ENCODE data around the gene SMCO1. TPM values are rescaled to one million over a fixed set of nuclear protein-coding genes. Genes with fewer than 3 reads are reported as not detected.

Gene SMCO1
- total RNA-seq: not detected

GRCh38 chr3:196514913-196515621, at the start of gene SMCO1:
Gene SMCO1, minus strand, starts transcription at chr3:196515346. Its CDS starts 137 bp downstream, at chr3:196515209.
- Histone ChIP-seq H3K4me1 (no peaks in the 10 kb centered on the region), H3K36me3 (replicated peaks in 1 of 2; ENCODE audit: insufficient read depth in 1 of 2, low read depth in 2 of 2) (no peaks in the 10 kb centered on the region), H3K4me3 (no peak within 1 kb of the TSS), H3K27ac (no peak within 1 kb of the TSS), H3K9me3 (peaks cover 0 to 24% (median 0%) of the 10 kb centered on the region in 3 donors), H3K27me3 (no peaks in the 10 kb centered on the region)
- WGBS, 2 donors: 80 to 82% methylated on average over 10 of the region's 10 CpGs
- intact Hi-C loops (cut with DNase I): no loop called here
- no peak for TF ChIP-seq CTCF (IDR thresholded peaks at IDR 0.05)
- TF ChIP-seq POLR2A (IDR thresholded peaks at IDR 0.05): no peak
- DNase-seq (no peak), ATAC-seq (no peak)

- Histone ChIP-seq H3K9me3 (no peaks in the 10 kb centered on the region), H3K4me1 (peaks cover 11% of the 10 kb centered on the region), H3K27ac (no peak overlapping the region), H3K36me3 (replicated peaks in 1 of 2; ENCODE audit: insufficient read depth in 1 of 2, low read depth in 2 of 2) (peaks cover 0 to 1% of the 10 kb centered on the region in 2 donors), H3K27me3 (no peaks in the 10 kb centered on the region), H3K4me3 (no peak overlapping the region)
- 77 to 86% methylated on average over 9 of the region's 9 CpGs for WGBS, 2 donors
- TF ChIP-seq CTCF (IDR thresholded peaks at IDR 0.05) (no peak), POLR2A (IDR thresholded peaks at IDR 0.05) (no peak)
- intact Hi-C loops (cut with DNase I): no loop called here
- DNase-seq: no peak
- ATAC-seq: no peak
These were observed 48.6 kb upstream of the SMCO1 start for GRCh38 chr3:196563721-196564225.

- ATAC-seq (no peak), DNase-seq (no peak)
- no peak overlapping the region for H3K27ac ChIP-seq
- intact Hi-C loops (cut with DNase I): no loop called here
- WGBS, 2 donors: 58 to 70% methylated on average over 3 of the region's 3 CpGs
- peaks cover 0 to 1% of the 10 kb centered on the region in 2 donors for H3K36me3 ChIP-seq (replicated peaks in 1 of 2; ENCODE audit: insufficient read depth in 1 of 2, low read depth in 2 of 2)
- no peaks in the 10 kb centered on the region for H3K27me3 ChIP-seq
- H3K9me3 ChIP-seq: no peaks in the 10 kb centered on the region
- no peak overlapping the region for H3K4me3 ChIP-seq
- no peaks in the 10 kb centered on the region for H3K4me1 ChIP-seq
- no peak for TF ChIP-seq CTCF (IDR thresholded peaks at IDR 0.05)
- no peak for TF ChIP-seq POLR2A (IDR thresholded peaks at IDR 0.05)
These were observed 44.7 kb upstream of the SMCO1 start for GRCh38 chr3:196559826-196560225.

- H3K27me3 ChIP-seq: no peaks in the 10 kb centered on the region
- no peak for ATAC-seq
- no peak for DNase-seq
- peaks cover 0 to 1% of the 10 kb centered on the region in 2 donors for H3K36me3 ChIP-seq (replicated peaks in 1 of 2; ENCODE audit: insufficient read depth in 1 of 2, low read depth in 2 of 2)
- H3K4me3 ChIP-seq: no peak overlapping the region
- intact Hi-C loops (cut with DNase I): no loop called here
- no peak for TF ChIP-seq POLR2A (IDR thresholded peaks at IDR 0.05)
- TF ChIP-seq CTCF (IDR thresholded peaks at IDR 0.05): no peak
- no peak overlapping the region for H3K27ac ChIP-seq
- H3K9me3 ChIP-seq: no peaks in the 10 kb centered on the region
- no peaks in the 10 kb centered on the region for H3K4me1 ChIP-seq
These were observed 43.3 kb upstream of the SMCO1 start for GRCh38 chr3:196558476-196558875.

- no peak overlapping the region for H3K27ac ChIP-seq
- H3K27me3 ChIP-seq: no peaks in the 10 kb centered on the region
- H3K9me3 ChIP-seq: no peaks in the 10 kb centered on the region
- no peak overlapping the region for H3K4me3 ChIP-seq
- 87 to 92% methylated on average over 5 of the region's 5 CpGs for WGBS, 2 donors
- peaks cover 0 to 1% of the 10 kb centered on the region in 2 donors for H3K36me3 ChIP-seq (replicated peaks in 1 of 2; ENCODE audit: insufficient read depth in 1 of 2, low read depth in 2 of 2)
- no peak for DNase-seq
- TF ChIP-seq CTCF (IDR thresholded peaks at IDR 0.05): no peak
- TF ChIP-seq POLR2A (IDR thresholded peaks at IDR 0.05): no peak
- H3K4me1 ChIP-seq: no peaks in the 10 kb centered on the region
- intact Hi-C loops (cut with DNase I): no loop called here
- no peak for ATAC-seq
These were observed 42.1 kb upstream of the SMCO1 start for GRCh38 chr3:196557236-196557635.
